K562 (cell line): ENCODE data around the gene KCNK6. TPM values are rescaled to one million over a fixed set of nuclear protein-coding genes. Genes with fewer than 3 reads are reported as not detected.

Experiments
- CSDE1 ChIP-seq, 2 experiments: fragments of 450-650 bp; IDR thresholded peaks; 2 replicates each; pipeline ENCODE4 v1.6.1; 2016; ENCODE audit warnings: mild to moderate bottlenecking in 1 of 2
- DPF2 ChIP-seq: fragments of 450-650 bp; IDR thresholded peaks from 2 replicates; pipeline ENCODE4 v1.6.1; 2016
- EWSR1 ChIP-seq: fragments of 450-650 bp; IDR thresholded peaks from 2 replicates; pipeline ENCODE4 v1.6.1; 2018; ENCODE audit warnings: borderline replicate concordance, mild to moderate bottlenecking, low read depth, moderate library complexity; ENCODE audit not compliant: partially characterized antibody
- HDAC3 ChIP-seq: fragments of 450-650 bp; IDR thresholded peaks from 2 replicates; pipeline ENCODE4 v1.6.1; 2018; ENCODE audit warnings: borderline replicate concordance, mild to moderate bottlenecking, moderate library complexity; ENCODE audit not compliant: partially characterized antibody
- MCM2 ChIP-seq: fragments of 450-650 bp; IDR thresholded peaks from 2 replicates; pipeline ENCODE4 v1.6.1; 2017; ENCODE audit warnings: low read depth, mild to moderate bottlenecking
- POLR2AphosphoS5 ChIP-seq: IDR thresholded peaks from 2 replicates; pipeline ENCODE4 v1.6.1; 2011; ENCODE audit warnings: mild to moderate bottlenecking, low read depth, low read length, moderate library complexity; ENCODE audit not compliant: control insufficient read depth, insufficient read depth
- RHOXF2B ChIP-seq: fragments of 250-450 bp; sonication (Bioruptor Pico); conservative IDR thresholded peaks from 2 replicates; pipeline ENCODE4 v1.5.1; 2021
- SIN3A ChIP-seq, 2 experiments: fragments of 150-350 bp in 1 of 2; IDR thresholded peaks; 2 replicates each; pipeline ENCODE4 v1.6.1; 2011 to 2016; ENCODE audit warnings: borderline replicate concordance in 2 of 2, low read depth in 2 of 2, low read length in 2 of 2, mild to moderate bottlenecking in 2 of 2, moderate library complexity in 2 of 2; ENCODE audit not compliant: control insufficient read depth in 1 of 2
- STAT5B ChIP-seq: fragments of 250-450 bp; sonication (Bioruptor Pico); IDR thresholded peaks from 2 replicates; pipeline ENCODE4 v1.8.0; 2021; ENCODE audit warnings: mild to moderate bottlenecking, inconsistent platforms
- ZNF165 ChIP-seq: fragments of 250-450 bp; sonication (Bioruptor Pico); IDR thresholded peaks from 2 replicates; pipeline ENCODE4 v1.4.0; 2020; ENCODE audit warnings: borderline replicate concordance
- ZNF316 ChIP-seq: fragments of 450-650 bp; IDR thresholded peaks from 2 replicates; pipeline ENCODE4 v1.6.1; 2016
- ZNF589 ChIP-seq: fragments of 200-800 bp; sonication (Bioruptor generic); IDR thresholded peaks from 2 replicates; pipeline ENCODE4 v1.6.1; 2016; ENCODE audit warnings: low read depth, missing genetic modification characterization, missing compliant biosample characterization
- ZNF707 ChIP-seq: fragments of 250-450 bp; sonication (Bioruptor Pico); conservative IDR thresholded peaks from 2 replicates; pipeline ENCODE4 v1.8.0; 2022; ENCODE audit warnings: inconsistent platforms, mild to moderate bottlenecking, moderate library complexity
- ZNF76 ChIP-seq: fragments of 250-450 bp; sonication (Bioruptor Pico); IDR thresholded peaks from 2 replicates; pipeline ENCODE4 v1.4.0; 2020; ENCODE audit warnings: mild to moderate bottlenecking, moderate library complexity, borderline replicate concordance
- polyA plus RNA-seq, 8 experiments: library from polyadenylated mRNA; depleted of rRNA in 4 of 8; stranded (reverse) in 5 of 8; unstranded in 3 of 8; fragments of >200 nt; fragmentation: Nextera tagmentation in 2 of 8; fragmentation: Illumina TruSeq in 1 of 8; extraction: Ambion mirVana in 2 of 8; extraction: Trizol in 1 of 8; gene quantifications; 2 replicates each; pipeline versions ENCODE4 v1.2.1 to v1.2.3, GENCODE V29; 2011 to 2014; ENCODE audit warnings: inconsistent platforms in 1 of 8, missing spikeins in 1 of 8
- total RNA-seq, 7 experiments: library from RNA; depleted of rRNA in 6 of 7; stranded (reverse); fragments of >200 nt in 6 of 7; fragmentation: Illumina TruSeq in 2 of 7; extraction: Trizol in 2 of 7; gene quantifications; 2 replicates each; pipeline versions ENCODE4 v1.2.1 to v1.2.3, GENCODE V29; 2011 to 2021; ENCODE audit warnings: low replicate concordance in 1 of 7
- TF ChIP-seq, protein P1 (sequence below): fragments of 450-650 bp; IDR thresholded peaks from 2 replicates; pipeline ENCODE4 v1.6.1; 2016; ENCODE audit warnings: low read depth
- TF ChIP-seq, protein P2 (sequence below): fragments of 250-450 bp; sonication (Bioruptor Pico); IDR thresholded peaks from 2 replicates; pipeline ENCODE4 v1.5.0; 2020; ENCODE audit warnings: mild to moderate bottlenecking

The KCNK6 gene
- total and polyA plus RNA-seq, 9 of the 15 experiments (the other 6 are each of a cell fraction or from before 2014, with no cell fraction given): 0.05 to 0.42 (median 0.15) TPM

DNA sequence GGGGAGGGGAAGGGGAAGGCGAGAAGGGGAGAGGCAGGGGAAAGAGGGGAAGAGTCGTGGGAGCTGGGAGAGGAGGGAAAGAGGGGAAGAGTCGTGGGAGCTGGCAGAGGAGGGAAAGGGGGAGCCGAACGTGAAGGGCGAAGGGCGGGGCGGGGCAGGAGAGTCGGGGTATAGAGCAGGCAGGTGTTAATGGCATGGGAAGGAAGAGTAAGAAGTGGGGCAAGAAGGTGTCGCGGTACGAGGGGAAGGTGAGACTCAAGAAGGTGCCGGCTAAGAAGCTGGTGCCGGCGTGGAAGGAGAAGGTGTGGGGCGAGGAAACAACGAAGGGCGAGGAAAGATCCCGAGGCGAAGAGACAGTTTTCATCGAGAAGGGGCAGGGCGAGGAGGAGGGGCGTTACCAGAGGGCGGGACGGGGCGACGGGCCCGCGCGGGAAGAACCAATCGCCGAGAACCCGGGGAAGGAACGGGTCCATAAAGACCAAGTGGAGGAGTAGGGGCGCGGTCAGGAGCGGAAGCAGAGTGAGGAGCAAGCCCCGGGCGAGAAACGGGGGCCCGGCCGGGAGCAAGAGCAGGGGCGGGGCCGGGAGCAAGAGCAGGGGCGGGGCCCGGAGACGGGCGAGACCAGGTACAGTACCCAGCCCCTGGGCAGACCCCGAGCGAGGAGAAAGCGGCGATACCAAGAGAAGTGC lies 16.4 kb downstream of the KCNK6 start (continued):
- TF ChIP-seq ZNF165 (no peak), POLR2AphosphoS5 (no peak), HDAC3 (no peak), STAT5B (CRISPR knock-in tag) (no peak), ZNF589 (CRISPR knock-in tag) (no peak), RHOXF2B (CRISPR knock-in tag) (no peak), ZNF707 (no peak), EWSR1 (no peak), ZNF76 (no peak), CSDE1 (IDR thresholded peaks at IDR 0.05) (no peak), DPF2 (no peak; the same call in 1 of the 2 replicates), ZNF316 (peak; percentile 79), SIN3A (IDR thresholded peaks at IDR 0.05; ENCODE audit: borderline replicate concordance in 2 of 2, control insufficient read depth in 1 of 2, low read depth in 2 of 2, low read length in 2 of 2) (peak; percentile 1 to 22; a peak in 1 of 4 replicates), MCM2 (no peak)
- TF ChIP-seq, protein P1, sequence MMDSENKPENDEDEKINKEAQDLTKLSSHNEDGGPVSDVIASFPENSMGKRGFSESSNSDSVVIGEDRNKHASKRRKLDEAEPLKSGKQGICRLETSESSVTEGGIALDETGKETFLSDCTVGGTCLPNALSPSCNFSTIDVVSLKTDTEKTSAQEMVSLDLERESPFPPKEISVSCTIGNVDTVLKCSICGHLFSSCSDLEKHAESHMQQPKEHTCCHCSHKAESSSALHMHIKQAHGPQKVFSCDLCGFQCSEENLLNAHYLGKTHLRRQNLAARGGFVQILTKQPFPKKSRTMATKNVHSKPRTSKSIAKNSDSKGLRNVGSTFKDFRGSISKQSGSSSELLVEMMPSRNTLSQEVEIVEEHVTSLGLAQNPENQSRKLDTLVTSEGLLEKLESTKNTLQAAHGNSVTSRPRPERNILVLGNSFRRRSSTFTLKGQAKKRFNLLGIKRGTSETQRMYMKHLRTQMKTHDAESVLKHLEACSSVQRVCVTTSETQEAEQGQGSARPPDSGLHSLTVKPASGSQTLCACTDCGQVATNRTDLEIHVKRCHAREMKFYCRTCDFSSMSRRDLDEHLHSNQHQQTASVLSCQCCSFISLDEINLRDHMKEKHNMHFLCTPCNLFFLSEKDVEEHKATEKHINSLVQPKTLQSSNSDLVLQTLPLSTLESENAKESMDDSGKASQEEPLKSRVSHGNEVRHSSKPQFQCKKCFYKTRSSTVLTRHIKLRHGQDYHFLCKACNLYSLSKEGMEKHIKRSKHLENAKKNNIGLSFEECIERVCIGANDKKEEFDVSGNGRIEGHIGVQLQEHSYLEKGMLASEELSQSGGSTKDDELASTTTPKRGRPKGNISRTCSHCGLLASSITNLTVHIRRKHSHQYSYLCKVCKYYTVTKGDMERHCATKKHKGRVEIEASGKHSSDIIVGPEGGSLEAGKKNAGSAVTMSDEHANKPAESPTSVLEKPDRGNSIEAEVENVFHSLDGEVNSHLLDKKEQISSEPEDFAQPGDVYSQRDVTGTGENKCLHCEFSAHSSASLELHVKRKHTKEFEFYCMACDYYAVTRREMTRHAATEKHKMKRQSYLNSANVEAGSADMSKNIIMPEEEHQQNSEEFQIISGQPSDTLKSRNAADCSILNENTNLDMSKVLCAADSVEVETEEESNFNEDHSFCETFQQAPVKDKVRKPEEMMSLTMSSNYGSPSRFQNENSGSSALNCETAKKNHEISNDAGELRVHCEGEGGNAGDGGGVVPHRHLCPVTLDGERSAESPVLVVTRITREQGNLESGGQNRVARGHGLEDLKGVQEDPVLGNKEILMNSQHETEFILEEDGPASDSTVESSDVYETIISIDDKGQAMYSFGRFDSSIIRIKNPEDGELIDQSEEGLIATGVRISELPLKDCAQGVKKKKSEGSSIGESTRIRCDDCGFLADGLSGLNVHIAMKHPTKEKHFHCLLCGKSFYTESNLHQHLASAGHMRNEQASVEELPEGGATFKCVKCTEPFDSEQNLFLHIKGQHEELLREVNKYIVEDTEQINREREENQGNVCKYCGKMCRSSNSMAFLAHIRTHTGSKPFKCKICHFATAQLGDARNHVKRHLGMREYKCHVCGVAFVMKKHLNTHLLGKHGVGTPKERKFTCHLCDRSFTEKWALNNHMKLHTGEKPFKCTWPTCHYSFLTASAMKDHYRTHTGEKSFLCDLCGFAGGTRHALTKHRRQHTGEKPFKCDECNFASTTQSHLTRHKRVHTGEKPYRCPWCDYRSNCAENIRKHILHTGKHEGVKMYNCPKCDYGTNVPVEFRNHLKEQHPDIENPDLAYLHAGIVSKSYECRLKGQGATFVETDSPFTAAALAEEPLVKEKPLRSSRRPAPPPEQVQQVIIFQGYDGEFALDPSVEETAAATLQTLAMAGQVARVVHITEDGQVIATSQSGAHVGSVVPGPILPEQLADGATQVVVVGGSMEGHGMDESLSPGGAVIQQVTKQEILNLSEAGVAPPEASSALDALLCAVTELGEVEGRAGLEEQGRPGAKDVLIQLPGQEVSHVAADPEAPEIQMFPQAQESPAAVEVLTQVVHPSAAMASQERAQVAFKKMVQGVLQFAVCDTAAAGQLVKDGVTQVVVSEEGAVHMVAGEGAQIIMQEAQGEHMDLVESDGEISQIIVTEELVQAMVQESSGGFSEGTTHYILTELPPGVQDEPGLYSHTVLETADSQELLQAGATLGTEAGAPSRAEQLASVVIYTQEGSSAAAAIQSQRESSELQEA: peak; percentile 57; the same call in 1 of the 2 replicates
- TF ChIP-seq, protein P2, sequence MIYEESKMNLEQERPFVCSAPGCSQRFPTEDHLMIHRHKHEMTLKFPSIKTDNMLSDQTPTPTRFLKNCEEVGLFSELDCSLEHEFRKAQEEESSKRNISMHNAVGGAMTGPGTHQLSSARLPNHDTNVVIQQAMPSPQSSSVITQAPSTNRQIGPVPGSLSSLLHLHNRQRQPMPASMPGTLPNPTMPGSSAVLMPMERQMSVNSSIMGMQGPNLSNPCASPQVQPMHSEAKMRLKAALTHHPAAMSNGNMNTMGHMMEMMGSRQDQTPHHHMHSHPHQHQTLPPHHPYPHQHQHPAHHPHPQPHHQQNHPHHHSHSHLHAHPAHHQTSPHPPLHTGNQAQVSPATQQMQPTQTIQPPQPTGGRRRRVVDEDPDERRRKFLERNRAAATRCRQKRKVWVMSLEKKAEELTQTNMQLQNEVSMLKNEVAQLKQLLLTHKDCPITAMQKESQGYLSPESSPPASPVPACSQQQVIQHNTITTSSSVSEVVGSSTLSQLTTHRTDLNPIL (CRISPR knock-in tag): no peak
